Esophagus (tissue), 2 donors: Measurements from ENCODE around the gene APH1A. TPM values are rescaled to one million over a fixed set of nuclear protein-coding genes. Genes with fewer than 3 reads are reported as not detected.

Source experiments
- H3K27ac ChIP-seq, 2 donors: one replicate each; pipeline ENCODE4 v1.5.1; 2013; ENCODE audit warnings: low read depth in 2 of 2, mild to moderate bottlenecking in 2 of 2, inconsistent platforms in 1 of 2, low read length in 1 of 2, moderate library complexity in 1 of 2
- H3K27me3 ChIP-seq, 2 donors: one replicate each; pipeline ENCODE4 v1.6.1; 2013; ENCODE audit warnings: low read length in 2 of 2, control low read depth in 1 of 2, mild to moderate bottlenecking in 1 of 2; ENCODE audit not compliant: insufficient read depth in 2 of 2, control insufficient read depth in 1 of 2
- H3K36me3 ChIP-seq, 2 donors: one replicate each; pipeline ENCODE4 v1.6.1; 2013; ENCODE audit warnings: low read length in 1 of 2; ENCODE audit not compliant: control insufficient read depth in 2 of 2, insufficient read depth in 2 of 2
- H3K4me1 ChIP-seq, 2 donors: one replicate each; pipeline ENCODE4 v1.6.1; 2013; ENCODE audit warnings: low read length in 1 of 2; ENCODE audit not compliant: control insufficient read depth in 2 of 2, insufficient read depth in 2 of 2
- H3K4me3 ChIP-seq, 2 donors: one replicate each; pipeline ENCODE4 v1.5.1; 2013; ENCODE audit warnings: low read length in 2 of 2, mild to moderate bottlenecking in 2 of 2, low read depth in 1 of 2, moderate library complexity in 1 of 2
- H3K9me3 ChIP-seq, 2 donors: one replicate each; pipeline ENCODE4 v1.6.1; 2013; ENCODE audit warnings: mild to moderate bottlenecking in 2 of 2, low read depth in 1 of 2, low read length in 1 of 2, moderate library complexity in 1 of 2; ENCODE audit not compliant: control insufficient read depth in 2 of 2, insufficient read depth in 1 of 2
- WGBS, 2 donors: extraction: QIAGEN DNeasy Blood & Tissue Kit; methylation state at CpG; one replicate each; pipeline ENCODE4 v1.1.7; 2013; 5-methylcytosine and 5-hydroxymethylcytosine counted together
- polyA plus RNA-seq, 2 donors: library from polyadenylated mRNA; stranded (reverse); fragments of 200-250 nt; gene quantifications; one replicate each; pipeline ENCODE4 v1.2.3, GENCODE V29; 2013
- donor health status: healthy with polysubstance abuse.
- donor health status: Bipolar disorder and iron deficiency.

The APH1A gene
- polyA plus RNA-seq, 2 donors: 94.3 to 116 TPM

- 6% methylated on average over 42 to 43 of the region's 43 CpGs for WGBS, 2 donors
Measured at GRCh38 chr1:150293433-150294253, 24.8 kb upstream of the APH1A start, which contains the start of gene MRPS21. MRPS21 (plus strand) TSS chr1:150293861; CDS start chr1:150294367, 506 bp downstream.

GRCh38 chr1:150288822-150289221 lies 20.0 kb upstream of the APH1A start:
- Histone ChIP-seq H3K4me3 (no peak overlapping the region), H3K36me3 (peaks cover 0 to 5% of the 10 kb centered on the region in 2 donors), H3K27ac (no peak overlapping the region), H3K4me1 (no peaks in the 10 kb centered on the region), H3K27me3 (no peaks in the 10 kb centered on the region), H3K9me3 (no peaks in the 10 kb centered on the region)
- WGBS, 2 donors: 87 to 94% methylated on average over 4 of the region's 4 CpGs

More at GRCh38 chr1:150293433-150294253, 24.8 kb upstream of the APH1A start, which contains the start of gene MRPS21:
- Histone ChIP-seq H3K27me3 (no peaks in the 10 kb centered on the region), H3K27ac (peak within 1 kb of the TSS; percentile 45 to 93), H3K4me3 (peak within 1 kb of the TSS; percentile 63 to 88), H3K4me1 (no peaks in the 10 kb centered on the region), H3K36me3 (no peaks in the 10 kb centered on the region), H3K9me3 (no peaks in the 10 kb centered on the region)

GRCh38 chr1:150288382-150288781 lies 19.6 kb upstream of the APH1A start:
- Histone ChIP-seq H3K36me3 (peaks cover 0 to 5% of the 10 kb centered on the region in 2 donors), H3K4me1 (no peaks in the 10 kb centered on the region), H3K27me3 (no peaks in the 10 kb centered on the region), H3K9me3 (no peaks in the 10 kb centered on the region), H3K27ac (no peak overlapping the region), H3K4me3 (no peak overlapping the region)
- 90 to 93% methylated on average over 1 of the region's 1 CpG for WGBS, 2 donors

- Histone ChIP-seq H3K4me3 (peak overlapping the region in 1 of 2 donors; percentile 56), H3K36me3 (peaks cover 0 to 7% of the 10 kb centered on the region in 2 donors), H3K27ac (no peak overlapping the region), H3K9me3 (no peaks in the 10 kb centered on the region), H3K27me3 (no peaks in the 10 kb centered on the region), H3K4me1 (peaks cover 0 to 5% of the 10 kb centered on the region in 2 donors)
- WGBS, 2 donors: 82 to 85% methylated on average over 12 of the region's 12 CpGs
Measured at GRCh38 chr1:150283260-150283659, 14.4 kb upstream of the APH1A start.

GRCh38 chr1:150282558-150282958 lies 13.7 kb upstream of the APH1A start:
- Histone ChIP-seq H3K4me1 (peaks cover 0 to 5% of the 10 kb centered on the region in 2 donors), H3K9me3 (no peaks in the 10 kb centered on the region), H3K36me3 (peaks cover 0 to 7% of the 10 kb centered on the region in 2 donors), H3K27ac (peak overlapping the region; percentile 72 to 91), H3K27me3 (no peaks in the 10 kb centered on the region), H3K4me3 (peak overlapping the region; percentile 55 to 56)
- 10 to 12% methylated on average over 21 of the region's 21 CpGs for WGBS, 2 donors

GRCh38 chr1:150281758-150282557 lies 13.1 kb upstream of the APH1A start, which contains the start of gene CIART:
CIART (plus strand) TSS chr1:150282554; CDS start chr1:150283268, 714 bp downstream.
- no peaks in the 10 kb centered on the region for H3K9me3 ChIP-seq
- H3K36me3 ChIP-seq: peaks cover 0 to 7% of the 10 kb centered on the region in 2 donors
- peaks cover 0 to 5% of the 10 kb centered on the region in 2 donors for H3K4me1 ChIP-seq
- H3K4me3 ChIP-seq: peak within 1 kb of the TSS; percentile 55 to 56
- H3K27ac ChIP-seq: peak within 1 kb of the TSS; percentile 88 to 96
- H3K27me3 ChIP-seq: no peaks in the 10 kb centered on the region
- WGBS, 2 donors: 0 to 1% methylated on average over 46 of the region's 46 CpGs

GRCh38 chr1:150281221-150281757 lies 12.5 kb upstream of the APH1A start:
- Histone ChIP-seq H3K27ac (peak overlapping the region; percentile 88 to 96), H3K27me3 (no peaks in the 10 kb centered on the region), H3K36me3 (peaks cover 0 to 3% of the 10 kb centered on the region in 2 donors), H3K4me1 (peaks cover 0 to 5% of the 10 kb centered on the region in 2 donors), H3K9me3 (no peaks in the 10 kb centered on the region), H3K4me3 (peak overlapping the region; percentile 46 to 56)
- WGBS, 2 donors: 1 to 3% methylated on average over 15 of the region's 15 CpGs

- peaks cover 0 to 5% of the 10 kb centered on the region in 2 donors for H3K4me1 ChIP-seq
- H3K4me3 ChIP-seq: no peak overlapping the region
- 59 to 64% methylated on average over 6 of the region's 6 CpGs for WGBS, 2 donors
- no peaks in the 10 kb centered on the region for H3K9me3 ChIP-seq
- H3K27ac ChIP-seq: peak overlapping the region; percentile 2 to 36
- no peaks in the 10 kb centered on the region for H3K27me3 ChIP-seq
- peaks cover 0 to 3% of the 10 kb centered on the region in 2 donors for H3K36me3 ChIP-seq
Measured at GRCh38 chr1:150280138-150280707, 11.4 kb upstream of the APH1A start.

GRCh38 chr1:150273311-150273710 lies 4.5 kb upstream of the APH1A start:
- WGBS, 2 donors: 71 to 82% methylated on average over 1 of the region's 1 CpG
- H3K9me3 ChIP-seq: no peaks in the 10 kb centered on the region
- H3K27me3 ChIP-seq: no peaks in the 10 kb centered on the region
- no peaks in the 10 kb centered on the region for H3K36me3 ChIP-seq
- H3K4me1 ChIP-seq: no peaks in the 10 kb centered on the region
- no peak overlapping the region for H3K27ac ChIP-seq
- no peak overlapping the region for H3K4me3 ChIP-seq
